ENCODE measurements around the gene NKX2-3. TPM values are rescaled to one million over a fixed set of nuclear protein-coding genes. Genes with fewer than 3 reads are reported as not detected.

Gene NKX2-3
- total and polyA plus RNA-seq, 4 experiments from 2014 or later = 0.09 TPM; not detected in 3

GRCh38 chr10:99537086-99537988, 4.6 kb downstream of the NKX2-3 start:
- ChIA-PET POLR2A (ENCODE audit: partially characterized antibody) (no interaction called here), CTCF (ENCODE audit: partially characterized antibody) (no interaction called here)
- H3K27ac ChIP-seq (ENCODE audit: low read depth, low read length) = no peak overlapping the region
- no peak overlapping the region for H3K4me3 ChIP-seq (ENCODE audit: low read length in 2 of 2)
- H3K9me3 ChIP-seq (ENCODE audit: control insufficient read depth in 1 of 2, low read length in 2 of 2) = no peaks in the 10 kb centered on the region
- peaks cover 24% of the 10 kb centered on the region for H3K4me1 ChIP-seq (ENCODE audit: insufficient read depth, low read length)
- Mint-ChIP-seq H3K27me3 (peaks cover 52 to 64% of the 10 kb centered on the region in 2 donors), H3K4me1 (peaks cover 11 to 45% (median 31%) of the 10 kb centered on the region in 4 donors), H3K4me3 (peak overlapping the region in 3 of 8 donors; percentile 15 to 60 (median 20)), H3K27ac (no peak overlapping the region), H3K36me3 (no peaks in the 10 kb centered on the region), H3K9me3 (no peaks in the 10 kb centered on the region)
- DNase-seq = no peak
- peaks cover 17% of the 10 kb centered on the region for H3K27me3 ChIP-seq (ENCODE audit: insufficient read depth, low read length)
- intact Hi-C loops (cut with micrococcal nuclease) = no loop called here
- no peaks in the 10 kb centered on the region for H3K36me3 ChIP-seq (ENCODE audit: insufficient read depth, low read length)

- Histone ChIP-seq H3K4me1 (ENCODE audit: insufficient read depth, low read length) (peaks cover 16% of the 10 kb centered on the region), H3K4me3 (ENCODE audit: low read length in 2 of 2) (no peak overlapping the region), H3K36me3 (ENCODE audit: insufficient read depth, low read length) (no peaks in the 10 kb centered on the region), H3K27me3 (ENCODE audit: insufficient read depth, low read length) (peaks cover 20% of the 10 kb centered on the region), H3K27ac (ENCODE audit: low read depth, low read length) (no peak overlapping the region), H3K9me3 (ENCODE audit: control insufficient read depth in 1 of 2, low read length in 2 of 2) (no peaks in the 10 kb centered on the region)
- Mint-ChIP-seq H3K36me3 (no peaks in the 10 kb centered on the region), H3K9me3 (no peaks in the 10 kb centered on the region), H3K27ac (no peak overlapping the region), H3K4me3 (peak overlapping the region in 3 of 8 donors; percentile 20 to 39 (median 22)), H3K27me3 (peaks cover 51 to 61% of the 10 kb centered on the region in 2 donors), H3K4me1 (peaks cover 8 to 36% (median 24%) of the 10 kb centered on the region in 4 donors)
- intact Hi-C loops (cut with micrococcal nuclease) = no loop called here
- POLR2A ChIA-PET (ENCODE audit: partially characterized antibody) = no interaction called here
- CTCF ChIA-PET (ENCODE audit: partially characterized antibody) = no interaction called here
- DNase-seq = no peak
Measured at GRCh38 chr10:99537989-99538917, 5.5 kb downstream of the NKX2-3 start.

- POLR2A ChIA-PET (ENCODE audit: partially characterized antibody) = no interaction called here
- intact Hi-C loops (cut with micrococcal nuclease) = no loop called here
Measured at GRCh38 chr10:99539120-99539519, 6.4 kb downstream of the NKX2-3 start.

GRCh38 chr10:99539820-99540219, 7.1 kb downstream of the NKX2-3 start:
- H3K27me3 ChIP-seq (ENCODE audit: insufficient read depth, low read length) = peaks cover 9% of the 10 kb centered on the region
- no peak for DNase-seq
- no peak overlapping the region for H3K27ac ChIP-seq (ENCODE audit: low read depth, low read length)
- no peak overlapping the region for H3K4me3 ChIP-seq (ENCODE audit: low read length in 2 of 2)
- Mint-ChIP-seq H3K27me3 (peaks cover 48 to 63% of the 10 kb centered on the region in 2 donors), H3K4me1 (peaks cover 5 to 24% (median 14%) of the 10 kb centered on the region in 4 donors), H3K9me3 (no peaks in the 10 kb centered on the region), H3K27ac (no peak overlapping the region), H3K36me3 (no peaks in the 10 kb centered on the region), H3K4me3 (peak overlapping the region in 2 of 8 donors; percentile 1 to 31)
- H3K9me3 ChIP-seq (ENCODE audit: control insufficient read depth in 1 of 2, low read length in 2 of 2) = no peaks in the 10 kb centered on the region
- ChIA-PET CTCF (ENCODE audit: partially characterized antibody) (no interaction called here), POLR2A (ENCODE audit: partially characterized antibody) (no interaction called here)
- H3K36me3 ChIP-seq (ENCODE audit: insufficient read depth, low read length) = no peaks in the 10 kb centered on the region
- H3K4me1 ChIP-seq (ENCODE audit: insufficient read depth, low read length) = peaks cover 13% of the 10 kb centered on the region
- intact Hi-C loops (cut with micrococcal nuclease) = no loop called here

More at GRCh38 chr10:99539120-99539519, 6.4 kb downstream of the NKX2-3 start:
- H3K4me3 Mint-ChIP-seq = no peak overlapping the region
- H3K9me3 Mint-ChIP-seq = no peaks in the 10 kb centered on the region
- peaks cover 49 to 63% of the 10 kb centered on the region in 2 donors for H3K27me3 Mint-ChIP-seq
- no peak for DNase-seq
- H3K4me1 Mint-ChIP-seq = peaks cover 8 to 31% (median 20%) of the 10 kb centered on the region in 4 donors
- no peaks in the 10 kb centered on the region for H3K36me3 Mint-ChIP-seq
- Histone ChIP-seq H3K4me1 (ENCODE audit: insufficient read depth, low read length) (peaks cover 16% of the 10 kb centered on the region), H3K27me3 (ENCODE audit: insufficient read depth, low read length) (peaks cover 14% of the 10 kb centered on the region), H3K4me3 (ENCODE audit: low read length in 2 of 2) (no peak overlapping the region), H3K36me3 (ENCODE audit: insufficient read depth, low read length) (no peaks in the 10 kb centered on the region), H3K27ac (ENCODE audit: low read depth, low read length) (no peak overlapping the region), H3K9me3 (ENCODE audit: control insufficient read depth in 1 of 2, low read length in 2 of 2) (no peaks in the 10 kb centered on the region)
- CTCF ChIA-PET (ENCODE audit: partially characterized antibody) = no interaction called here
- no peak overlapping the region for H3K27ac Mint-ChIP-seq

- Histone ChIP-seq H3K27ac (ENCODE audit: low read depth, low read length) (no peak overlapping the region), H3K4me1 (ENCODE audit: insufficient read depth, low read length) (peaks cover 13% of the 10 kb centered on the region), H3K9me3 (ENCODE audit: control insufficient read depth in 1 of 2, low read length in 2 of 2) (no peaks in the 10 kb centered on the region), H3K36me3 (ENCODE audit: insufficient read depth, low read length) (no peaks in the 10 kb centered on the region), H3K4me3 (ENCODE audit: low read length in 2 of 2) (no peak overlapping the region), H3K27me3 (ENCODE audit: insufficient read depth, low read length) (peaks cover 9% of the 10 kb centered on the region)
- Mint-ChIP-seq H3K27ac (no peak overlapping the region), H3K4me3 (peak overlapping the region in 1 of 8 donors; percentile 35), H3K4me1 (peaks cover 5 to 22% (median 14%) of the 10 kb centered on the region in 4 donors), H3K36me3 (no peaks in the 10 kb centered on the region), H3K27me3 (peaks cover 52 to 66% of the 10 kb centered on the region in 2 donors), H3K9me3 (no peaks in the 10 kb centered on the region)
- DNase-seq = no peak
- ChIA-PET POLR2A (ENCODE audit: partially characterized antibody) (no interaction called here), CTCF (ENCODE audit: partially characterized antibody) (no interaction called here)
- intact Hi-C loops (cut with micrococcal nuclease) = no loop called here
Measured at GRCh38 chr10:99540306-99540656, 7.5 kb downstream of the NKX2-3 start.

- peaks cover 9% of the 10 kb centered on the region for H3K27me3 ChIP-seq (ENCODE audit: insufficient read depth, low read length)
- H3K4me1 Mint-ChIP-seq = peaks cover 5 to 20% (median 12%) of the 10 kb centered on the region in 4 donors
- H3K36me3 Mint-ChIP-seq = no peaks in the 10 kb centered on the region
- H3K27me3 Mint-ChIP-seq = peaks cover 56 to 67% of the 10 kb centered on the region in 2 donors
- peak overlapping the region in 3 of 8 donors; percentile 23 to 58 (median 23) for H3K4me3 Mint-ChIP-seq
- CTCF ChIA-PET (ENCODE audit: partially characterized antibody) = no interaction called here
- H3K9me3 Mint-ChIP-seq = no peaks in the 10 kb centered on the region
- H3K27ac Mint-ChIP-seq = no peak overlapping the region
- intact Hi-C loops (cut with micrococcal nuclease) = no loop called here
- no peak overlapping the region for H3K27ac ChIP-seq (ENCODE audit: low read depth, low read length)
- DNase-seq = no peak
- H3K36me3 ChIP-seq (ENCODE audit: insufficient read depth, low read length) = no peaks in the 10 kb centered on the region
- H3K9me3 ChIP-seq (ENCODE audit: control insufficient read depth in 1 of 2, low read length in 2 of 2) = no peaks in the 10 kb centered on the region
- POLR2A ChIA-PET (ENCODE audit: partially characterized antibody) = no interaction called here
- peaks cover 9% of the 10 kb centered on the region for H3K4me1 ChIP-seq (ENCODE audit: insufficient read depth, low read length)
- H3K4me3 ChIP-seq (ENCODE audit: low read length in 2 of 2) = no peak overlapping the region
Measured at GRCh38 chr10:99540657-99541531, 8.2 kb downstream of the NKX2-3 start.
